Esophagus muscularis mucosa (tissue), 4 donors: ENCODE measurements around the gene NABP1. TPM values are rescaled to one million over a fixed set of nuclear protein-coding genes. Genes with fewer than 3 reads are reported as not detected.

Source experiments
- DNase-seq: peaks from one replicate; pipeline ENCODE4 v3.0.0-alpha.2; 2017; ENCODE audit errors: extremely low spot score
- H3K27ac ChIP-seq, 4 donors: fragments of 200-600 bp; sonication (generic); replicated peaks in 1 of 4; 1 replicate in 3 of 4; 2 replicates in 1 of 4; pipeline ENCODE4 v1.5.1; 2016 to 2019; ENCODE audit warnings: mild to moderate bottlenecking in 1 of 4
- H3K27me3 ChIP-seq, 4 donors: fragments of 200-600 bp; sonication (generic); one replicate each; pipeline versions ENCODE4 v1.5.1 to v1.6.0; 2016 to 2019
- H3K36me3 ChIP-seq, 4 donors: fragments of 200-600 bp; sonication (generic); one replicate each; pipeline ENCODE4 v1.5.1; 2016 to 2019
- H3K4me1 ChIP-seq, 4 donors: fragments of 200-600 bp; sonication (generic); one replicate each; pipeline ENCODE4 v1.5.1; 2016 to 2019
- H3K4me3 ChIP-seq, 4 donors: fragments of 200-600 bp; sonication (generic); 1 replicate in 2 of 4; 2 replicates in 2 of 4; pipeline ENCODE4 v1.5.1; 2016 to 2019; ENCODE audit warnings: mild to moderate bottlenecking in 4 of 4, moderate library complexity in 1 of 4
- H3K9me3 ChIP-seq, 4 donors: fragments of 200-600 bp; sonication (generic); 1 replicate in 3 of 4; 2 replicates in 1 of 4; pipeline ENCODE4 v1.5.1; 2016 to 2019
- CTCF ChIP-seq, 3 experiments: fragments of 200-600 bp in 2 of 3; fragments of 450-650 bp in 1 of 3; sonication (generic) in 2 of 3; IDR thresholded peaks; one replicate each; pipeline ENCODE4 v1.5.1; 2017 to 2019; ENCODE audit warnings: antibody characterized with exemption in 3 of 3, mild to moderate bottlenecking in 2 of 3, moderate library complexity in 1 of 3
- EP300 ChIP-seq: sonication (generic); formaldehyde crosslinking; IDR thresholded peaks from one replicate; pipeline ENCODE4 v1.6.1; 2017; ENCODE audit warnings: antibody characterized with exemption
- POLR2A ChIP-seq: fragments of 450-650 bp; IDR thresholded peaks from one replicate; pipeline ENCODE4 v1.6.1; 2017; ENCODE audit warnings: antibody characterized with exemption, moderate library complexity, mild to moderate bottlenecking, low read depth
- POLR2AphosphoS5 ChIP-seq, 2 donors: sonication (generic); formaldehyde crosslinking; IDR thresholded peaks; one replicate each; pipeline ENCODE4 v1.6.1; 2017; ENCODE audit warnings: antibody characterized with exemption in 2 of 2
- WGBS: methylation state at CpG from one replicate; pipeline ENCODE4 v1.1.5; 2018; 5-methylcytosine and 5-hydroxymethylcytosine counted together
- intact Hi-C: fragments of 100-400 bp; cut with DNase I; formaldehyde crosslinking; loops from one replicate; pipeline ENCODE4 v1.15.1; 2023
- total RNA-seq, 4 donors: library from RNA; depleted of rRNA; stranded (reverse); fragments of >200 nt; gene quantifications; one replicate each; pipeline versions ENCODE4 v1.1.0 to v1.2.1, GENCODE V29; 2016

Gene NABP1, protein sequence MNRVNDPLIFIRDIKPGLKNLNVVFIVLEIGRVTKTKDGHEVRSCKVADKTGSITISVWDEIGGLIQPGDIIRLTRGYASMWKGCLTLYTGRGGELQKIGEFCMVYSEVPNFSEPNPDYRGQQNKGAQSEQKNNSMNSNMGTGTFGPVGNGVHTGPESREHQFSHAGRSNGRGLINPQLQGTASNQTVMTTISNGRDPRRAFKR
- total RNA-seq = 10 to 100 TPM in 2 of 4 donors, 1 to 10 TPM in 2; 4.2 to 27.8 (median 8.0) TPM

DNA sequence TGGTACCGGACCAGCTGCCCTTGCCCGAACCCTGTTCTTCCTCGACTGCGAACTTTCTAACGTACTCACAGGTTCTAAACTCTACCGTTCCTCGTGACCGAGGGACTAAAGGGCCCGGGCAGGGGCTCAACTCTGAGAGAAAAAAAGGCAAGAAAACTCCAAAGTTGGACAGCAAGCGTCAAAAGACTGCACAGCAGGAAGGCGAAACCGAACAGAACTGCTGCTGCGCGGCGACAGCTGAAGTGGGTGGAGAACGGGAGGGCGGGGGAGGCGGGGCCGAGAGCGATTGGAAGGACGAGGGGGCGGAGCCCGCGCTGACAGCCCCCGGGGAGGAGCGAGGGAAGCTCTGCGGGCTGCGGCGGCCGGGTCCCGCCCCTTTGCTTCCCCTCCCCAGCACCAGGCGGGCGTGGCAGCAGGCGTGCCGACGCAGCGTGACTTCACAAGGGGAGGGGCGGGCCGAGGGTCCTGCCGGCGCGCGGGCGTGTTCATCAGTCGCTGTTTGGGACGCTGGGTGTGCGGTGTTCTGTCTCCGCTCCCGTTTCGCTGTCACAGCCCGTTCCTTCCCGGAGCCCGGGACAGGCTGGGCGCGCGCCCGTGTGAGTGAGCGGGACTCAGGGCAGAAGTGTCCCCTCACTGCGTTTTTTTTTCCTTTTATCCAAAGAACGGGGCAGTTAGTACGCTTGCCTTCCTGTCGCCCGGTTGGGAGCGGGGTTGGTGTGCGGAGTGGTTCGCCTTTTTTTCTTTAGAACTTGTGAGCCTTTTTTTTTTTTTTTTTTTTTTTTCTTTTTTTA is at the start of gene NABP1:
TSS of gene NABP1 (plus strand) at position 491 of the 791 bp plus-strand sequence. CDS start 479 bp downstream, outside the sequence.
- TF ChIP-seq POLR2AphosphoS5 (IDR thresholded peaks at IDR 0.05) (peak; percentile 100), CTCF (IDR thresholded peaks at IDR 0.05) (no peak), POLR2A (peak; percentile 98), EP300 (no peak)
- under 1% methylated on average over 45 of the region's 66 CpGs for WGBS
- peak within 1 kb of the TSS; percentile 91 to 96 (median 94) for H3K27ac ChIP-seq
- H3K27me3 ChIP-seq = no peaks in the 10 kb centered on the region
- peaks cover under 1 to 11% (median 7%) of the 10 kb centered on the region in 4 donors for H3K36me3 ChIP-seq
- no peaks in the 10 kb centered on the region for H3K9me3 ChIP-seq
- DNase-seq = peak; percentile 99
- intact Hi-C loops = loop anchor here (5.0 kb wide), 1 partner anchor 661 kb away; no protein-coding TSS in a partner anchor
- peak within 1 kb of the TSS; percentile 64 to 81 (median 74) for H3K4me3 ChIP-seq
- peaks cover 0 to 44% (median 25%) of the 10 kb centered on the region in 4 donors for H3K4me1 ChIP-seq

- 74% methylated on average over 7 of the region's 7 CpGs for WGBS
- intact Hi-C loops = no loop called here
- Histone ChIP-seq H3K27ac (no peak overlapping the region), H3K4me3 (no peak overlapping the region), H3K27me3 (no peaks in the 10 kb centered on the region), H3K9me3 (no peaks in the 10 kb centered on the region), H3K36me3 (no peaks in the 10 kb centered on the region), H3K4me1 (peaks cover 0 to 15% (median 2%) of the 10 kb centered on the region in 4 donors)
- TF ChIP-seq POLR2AphosphoS5 (IDR thresholded peaks at IDR 0.05) (no peak), CTCF (IDR thresholded peaks at IDR 0.05) (no peak), EP300 (no peak), POLR2A (no peak)
- no peak for DNase-seq
Observed at GRCh38 chr2:191629001-191629453, 48.9 kb upstream of the NABP1 start.

GRCh38 chr2:191629976-191630712 is 47.8 kb upstream of the NABP1 start:
- peaks cover 0 to 15% (median 2%) of the 10 kb centered on the region in 4 donors for H3K4me1 ChIP-seq
- TF ChIP-seq POLR2AphosphoS5 (IDR thresholded peaks at IDR 0.05) (no peak), CTCF (IDR thresholded peaks at IDR 0.05) (no peak), POLR2A (no peak), EP300 (no peak)
- DNase-seq = no peak
- H3K9me3 ChIP-seq = no peaks in the 10 kb centered on the region
- H3K4me3 ChIP-seq = no peak overlapping the region
- intact Hi-C loops = no loop called here
- no peak overlapping the region for H3K27ac ChIP-seq
- no peaks in the 10 kb centered on the region for H3K27me3 ChIP-seq
- no peaks in the 10 kb centered on the region for H3K36me3 ChIP-seq
- 39% methylated on average over 1 of the region's 1 CpG for WGBS

- DNase-seq = no peak
- no peaks in the 10 kb centered on the region for H3K27me3 ChIP-seq
- no peak for TF ChIP-seq POLR2AphosphoS5 (IDR thresholded peaks at IDR 0.05)
- no peak for TF ChIP-seq EP300
- no peak for TF ChIP-seq POLR2A
- TF ChIP-seq CTCF (IDR thresholded peaks at IDR 0.05) = no peak
- no peak overlapping the region for H3K4me3 ChIP-seq
- H3K9me3 ChIP-seq = no peaks in the 10 kb centered on the region
- no peaks in the 10 kb centered on the region for H3K36me3 ChIP-seq
- WGBS = 50% methylated on average over 1 of the region's 1 CpG
- peaks cover 0 to 15% (median 2%) of the 10 kb centered on the region in 4 donors for H3K4me1 ChIP-seq
- H3K27ac ChIP-seq = no peak overlapping the region
- intact Hi-C loops = no loop called here
Observed at GRCh38 chr2:191631754-191632153, 46.2 kb upstream of the NABP1 start.
